Sciatic nerve (tissue), 2 donors: Measurements from ENCODE around the gene ITGA11. TPM values are rescaled to one million over a fixed set of nuclear protein-coding genes. Genes with fewer than 3 reads are reported as not detected.
A peak's percentile ranks its signal among the peaks of the same experiment; 100 is the strongest.
"Not testable (repeated sequence)": the region's sequence is repeated elsewhere in the genome, so short reads cannot be mapped to it uniquely, and the experiment has no call there.

Experiments
- ATAC-seq: fragments of 200-7000 bp; cut with Tn5 transposase; one replicate; pipeline ENCODE4 v1.9.1; 2020; ENCODE audit warnings: mild to moderate bottlenecking, moderate library complexity
- DNase-seq: peaks from one replicate; pipeline ENCODE4 v3.0.0-alpha.2; 2020; ENCODE audit warnings: low spot score
- intact Hi-C: fragments of 100-400 bp; cut with DNase I; formaldehyde crosslinking; loops from one replicate; pipeline ENCODE4 v1.14.2; 2022
- total RNA-seq: library from RNA; stranded (reverse); fragmentation: NEBNext Ultra II Directional; extraction: Animal tissue kit (Norgen Biotek cat#: 25700); gene quantifications from one replicate; pipeline ENCODE4 v1.2.1, GENCODE V29; 2021
- donor health status: DM: no; HTN: no; CAD: no.
- donor health status: DM: no; HTN: no; CAD: no.

The ITGA11 gene
- total RNA-seq, 1 donor from 2014 or later = 10.3 TPM

GRCh38 chr15:68429691-68430470 lies 2.1 kb downstream of the ITGA11 start:
- no peak for ATAC-seq
- DNase-seq = no peak
- intact Hi-C loops = no loop called here

GRCh38 chr15:68428431-68428940 lies 3.5 kb downstream of the ITGA11 start:
- DNase-seq = no peak
- no peak for ATAC-seq
- intact Hi-C loops = no loop called here

- intact Hi-C loops = no loop called here
- DNase-seq (no peak), ATAC-seq (no peak)
Measured at GRCh38 chr15:68427963-68428362, 4.0 kb downstream of the ITGA11 start.

- DNase-seq (no peak), ATAC-seq (no peak)
- intact Hi-C loops = no loop called here
Measured at GRCh38 chr15:68427366-68427765, 4.6 kb downstream of the ITGA11 start.

- intact Hi-C loops = no loop called here
- no peak for DNase-seq
- ATAC-seq = no peak
Measured at GRCh38 chr15:68426116-68426515, 5.8 kb downstream of the ITGA11 start.

GRCh38 chr15:68425428-68426060 lies 6.4 kb downstream of the ITGA11 start:
- intact Hi-C loops = no loop called here
- no peak for DNase-seq
- ATAC-seq = no peak

GRCh38 chr15:68424754-68425390 lies 7.1 kb downstream of the ITGA11 start:
- DNase-seq (peak; percentile 14), ATAC-seq (no peak)
- intact Hi-C loops = no loop called here

GRCh38 chr15:68423359-68424296 lies 8.3 kb downstream of the ITGA11 start:
- intact Hi-C loops = no loop called here
- DNase-seq = no peak
- ATAC-seq = no peak

- ATAC-seq, DNase-seq, intact Hi-C loops: not testable (repeated sequence)
Measured at GRCh38 chr15:68422403-68423145, 9.4 kb downstream of the ITGA11 start.

GRCh38 chr15:68421798-68422402 lies 10.1 kb downstream of the ITGA11 start:
- DNase-seq (no peak), ATAC-seq (peak; percentile 24)
- intact Hi-C loops = no loop called here

GRCh38 chr15:68421115-68421551 lies 10.8 kb downstream of the ITGA11 start:
- DNase-seq = no peak
- ATAC-seq = no peak
- intact Hi-C loops = no loop called here

- intact Hi-C loops = no loop called here
- ATAC-seq (no peak), DNase-seq (no peak)
Measured at GRCh38 chr15:68420186-68420684, 11.7 kb downstream of the ITGA11 start.

GRCh38 chr15:68419301-68420175 lies 12.4 kb downstream of the ITGA11 start:
- DNase-seq (no peak), ATAC-seq (no peak)
- intact Hi-C loops = no loop called here

- DNase-seq (no peak), ATAC-seq (peak; percentile 36)
Measured at GRCh38 chr15:68418611-68419161, 13.3 kb downstream of the ITGA11 start.

GRCh38 chr15:68417897-68418296 lies 14.1 kb downstream of the ITGA11 start:
- no peak for DNase-seq
- intact Hi-C loops = no loop called here
- ATAC-seq = no peak

More at GRCh38 chr15:68418611-68419161, 13.3 kb downstream of the ITGA11 start:
- intact Hi-C loops = no loop called here

GRCh38 chr15:68417051-68417450 lies 14.9 kb downstream of the ITGA11 start:
- DNase-seq (no peak), ATAC-seq (no peak)
- intact Hi-C loops = no loop called here
